H1 (cell line): ENCODE results near the gene CAMK1G. TPM values are rescaled to one million over a fixed set of nuclear protein-coding genes. Genes with fewer than 3 reads are reported as not detected.

Source experiments
- CTCF ChIA-PET: fragments of 300-600 bp; sonication (Branson Sonifier 250); formaldehyde crosslinking; loops from one replicate; lab custom pipeline; 2021; ENCODE audit not compliant: partially characterized antibody; lab: Charles Lee
- POLR2A ChIA-PET: fragments of 300-600 bp; sonication (Branson Sonifier 250); formaldehyde crosslinking; loops from one replicate; lab custom pipeline; 2021; ENCODE audit warnings: inconsistent platforms; ENCODE audit not compliant: partially characterized antibody; lab: Charles Lee
- DNase-seq, 2 experiments: peaks; one replicate each; pipeline versions ENCODE4 v3.0.0 to v3.0.0-alpha.2; 2010 to 2022; ENCODE audit warnings: low spot score in 2 of 2, low read depth in 1 of 2, mixed read lengths in 1 of 2
- FAIRE-seq: peaks from 2 replicates; lab custom pipeline; 2011; peaks lifted over from hg19 to GRCh38; lab: Jason Lieb, UNC
- H2AFZ ChIP-seq: 2 replicates; pipeline ENCODE4 v1.8.1; 2012; ENCODE audit warnings: low read length, inconsistent platforms
- H2AK5ac ChIP-seq: 2 replicates; pipeline ENCODE4 v1.6.1; 2013; ENCODE audit warnings: low read depth, low read length
- H2BK120ac ChIP-seq: replicated peaks from 2 replicates; pipeline ENCODE3; 2013; ENCODE audit warnings: low read depth, low read length, inconsistent platforms
- H2BK12ac ChIP-seq: 2 replicates; pipeline ENCODE4 v1.6.1; 2013; ENCODE audit warnings: low read depth, low read length
- H2BK15ac ChIP-seq: 2 replicates; pipeline ENCODE4 v1.6.1; 2013; ENCODE audit warnings: low read length
- H2BK20ac ChIP-seq: 2 replicates; pipeline ENCODE4 v1.6.1; 2013; ENCODE audit warnings: low read length
- H2BK5ac ChIP-seq: 2 replicates; pipeline ENCODE4 v1.6.1; 2013; ENCODE audit warnings: low read depth, low read length
- H3K14ac ChIP-seq: 2 replicates; pipeline ENCODE4 v1.6.1; 2013; ENCODE audit warnings: inconsistent platforms; ENCODE audit not compliant: insufficient read length
- H3K18ac ChIP-seq: 2 replicates; pipeline ENCODE4 v1.6.1; 2013; ENCODE audit warnings: low read length; ENCODE audit errors: extremely low read depth
- H3K23ac ChIP-seq: 2 replicates; pipeline ENCODE4 v1.6.1; 2013; ENCODE audit warnings: inconsistent platforms; ENCODE audit not compliant: insufficient read length
- H3K23me2 ChIP-seq: 2 replicates; pipeline ENCODE4 v1.6.1; 2013; ENCODE audit warnings: low read depth, low read length
- H3K27ac ChIP-seq: 2 replicates; pipeline ENCODE4 v1.6.1; 2011; ENCODE audit warnings: low read depth, low read length, inconsistent platforms
- H3K27me3 ChIP-seq, 4 experiments: replicated peaks in 1 of 4; 1 replicate in 1 of 4; 2 replicates in 3 of 4; pipeline versions ENCODE4 v1.6.1 to v1.8.1; 2011 to 2013; ENCODE audit warnings: low read length in 3 of 4, mild to moderate bottlenecking in 3 of 4, inconsistent platforms in 2 of 4, mixed read lengths in 2 of 4, moderate library complexity in 1 of 4; ENCODE audit not compliant: control insufficient read depth in 3 of 4, insufficient read depth in 3 of 4; ENCODE audit errors: extremely low read depth in 1 of 4
- H3K36me3 ChIP-seq, 4 experiments: 2 replicates each; pipeline versions ENCODE4 v1.6.1 to v1.8.1; 2011 to 2013; ENCODE audit warnings: mild to moderate bottlenecking in 4 of 4, low read length in 3 of 4, moderate library complexity in 2 of 4, control low read depth in 1 of 4, inconsistent platforms in 1 of 4; ENCODE audit not compliant: insufficient read depth in 4 of 4, control insufficient read depth in 2 of 4
- H3K4ac ChIP-seq: replicated peaks from 2 replicates; pipeline ENCODE3; 2013; ENCODE audit warnings: low read length, low read depth, mixed read lengths, inconsistent platforms; ENCODE audit not compliant: insufficient read length
- H3K4me1 ChIP-seq, 4 experiments: replicated peaks in 1 of 4; 1 replicate in 1 of 4; 2 replicates in 3 of 4; pipeline versions ENCODE4 v1.6.1 to v1.8.1; 2011 to 2013; ENCODE audit warnings: low read length in 3 of 4, inconsistent platforms in 2 of 4, mixed read lengths in 1 of 4; ENCODE audit not compliant: insufficient read depth in 4 of 4, control insufficient read depth in 3 of 4
- H3K4me2 ChIP-seq, 2 experiments: 2 replicates each; pipeline versions ENCODE4 v1.6.1 to v1.8.1; 2011 to 2013; ENCODE audit warnings: low read depth in 2 of 2, low read length in 2 of 2, control low read depth in 1 of 2, inconsistent platforms in 1 of 2, mild to moderate bottlenecking in 1 of 2; ENCODE audit not compliant: insufficient read depth in 1 of 2
- H3K4me3 ChIP-seq, 4 experiments: fragments of 200-600, 300-600 bp in 1 of 4; sonication (generic), shearing (Covaris generic), sonication (Bioruptor Twin) in 1 of 4; 2 replicates each; pipeline versions ENCODE4 v1.5.1 to v1.8.1; 2011 to 2016; ENCODE audit warnings: low read length in 4 of 4, low read depth in 3 of 4, control low read depth in 2 of 4, inconsistent platforms in 2 of 4, mild to moderate bottlenecking in 2 of 4, mixed read lengths in 1 of 4, moderate library complexity in 1 of 4; ENCODE audit not compliant: insufficient read depth in 2 of 4; ENCODE audit errors: extremely low read depth in 1 of 4
- H3K56ac ChIP-seq: replicated peaks from 2 replicates; pipeline ENCODE3; 2013; ENCODE audit warnings: low read depth, mild to moderate bottlenecking, mixed read lengths, low read length, inconsistent platforms; ENCODE audit not compliant: insufficient read length
- H3K79me1 ChIP-seq: 2 replicates; pipeline ENCODE4 v1.6.1; 2013; ENCODE audit warnings: low read depth, low read length, control low read depth
- H3K79me2 ChIP-seq, 2 experiments: 2 replicates each; pipeline versions ENCODE4 v1.6.1 to v1.8.1; 2012 to 2013; ENCODE audit warnings: low read length in 2 of 2, mild to moderate bottlenecking in 2 of 2, inconsistent platforms in 1 of 2; ENCODE audit not compliant: insufficient read depth in 2 of 2, control insufficient read depth in 1 of 2
- H3K9ac ChIP-seq, 4 experiments: replicated peaks in 1 of 4; 1 replicate in 1 of 4; 2 replicates in 3 of 4; pipeline versions ENCODE4 v1.6.1 to v1.8.1; 2011 to 2013; ENCODE audit warnings: low read depth in 3 of 4, low read length in 3 of 4, control low read depth in 2 of 4, mild to moderate bottlenecking in 2 of 4, moderate library complexity in 2 of 4, inconsistent platforms in 1 of 4; ENCODE audit errors: extremely low read depth in 1 of 4
- H3K9me3 ChIP-seq, 2 experiments: 2 replicates each; pipeline versions ENCODE4 v1.6.1 to v1.8.1; 2012 to 2013; ENCODE audit warnings: mild to moderate bottlenecking in 2 of 2, moderate library complexity in 2 of 2, control low read depth in 1 of 2, inconsistent platforms in 1 of 2, low read depth in 1 of 2, low read length in 1 of 2, mixed read lengths in 1 of 2; ENCODE audit not compliant: insufficient read depth in 2 of 2
- H4K20me1 ChIP-seq, 2 experiments: replicated peaks in 1 of 2; 2 replicates each; pipeline versions ENCODE3 to v1.8.1; 2011 to 2013; ENCODE audit warnings: inconsistent platforms in 2 of 2, low read length in 2 of 2, mild to moderate bottlenecking in 1 of 2; ENCODE audit not compliant: insufficient read depth in 2 of 2, control insufficient read depth in 1 of 2
- H4K5ac ChIP-seq: 2 replicates; pipeline ENCODE4 v1.6.1; 2013; ENCODE audit warnings: low read length, low read depth, mixed read lengths, inconsistent platforms; ENCODE audit not compliant: insufficient read length
- H4K8ac ChIP-seq: 2 replicates; pipeline ENCODE4 v1.8.0; 2013; ENCODE audit warnings: mild to moderate bottlenecking, moderate library complexity, low read length, inconsistent platforms; ENCODE audit not compliant: insufficient read depth; ENCODE audit errors: extremely low read depth
- H4K91ac ChIP-seq: replicated peaks from 2 replicates; pipeline ENCODE3; 2013; ENCODE audit warnings: low read length, mixed read lengths, inconsistent platforms; ENCODE audit not compliant: insufficient read length
- CEBPB ChIP-seq: IDR thresholded peaks from 2 replicates; pipeline ENCODE4 v1.6.1; 2012; ENCODE audit warnings: low read depth, low read length
- CREB1 ChIP-seq: IDR thresholded peaks from 2 replicates; pipeline ENCODE4 v1.6.1; 2012; ENCODE audit warnings: inconsistent platforms
- CTCF ChIP-seq, 3 experiments: IDR thresholded peaks; 1 replicate in 2 of 3; 2 replicates in 1 of 3; pipeline versions ENCODE4 v1.5.1 to v1.6.1; 2011; ENCODE audit warnings: low read length in 3 of 3, mild to moderate bottlenecking in 3 of 3, inconsistent platforms in 2 of 3, low read depth in 1 of 3, moderate library complexity in 1 of 3; ENCODE audit not compliant: insufficient read depth in 1 of 3; ENCODE audit errors: control extremely low read depth in 1 of 3
- E2F6 ChIP-seq: IDR thresholded peaks from 2 replicates; pipeline ENCODE4 v1.6.1; 2012; ENCODE audit warnings: inconsistent platforms
- GABPA ChIP-seq: IDR thresholded peaks from 2 replicates; pipeline ENCODE4 v1.6.1; 2011; ENCODE audit warnings: mild to moderate bottlenecking, low read length, moderate library complexity, borderline replicate concordance; ENCODE audit not compliant: insufficient read depth
- HDAC2 ChIP-seq, 2 experiments: fragments of 300-600 bp in 1 of 2; sonication (generic) in 1 of 2; IDR thresholded peaks; 2 replicates each; pipeline ENCODE4 v1.6.1; 2011 to 2012; ENCODE audit warnings: low read depth in 2 of 2, low read length in 2 of 2, mild to moderate bottlenecking in 2 of 2, moderate library complexity in 2 of 2, borderline replicate concordance in 1 of 2, inconsistent platforms in 1 of 2
- KDM1A ChIP-seq: fragments of 200-600, 300-600 bp; sonication (generic); IDR thresholded peaks from 2 replicates; pipeline ENCODE4 v1.7.1; 2016; ENCODE audit warnings: mild to moderate bottlenecking, low read length, borderline replicate concordance
- SP1 ChIP-seq: IDR thresholded peaks from 2 replicates; pipeline ENCODE4 v1.6.1; 2011; ENCODE audit warnings: low read depth, low read length
- TAF1 ChIP-seq: IDR thresholded peaks from 2 replicates; pipeline ENCODE4 v1.6.1; 2011; ENCODE audit warnings: mild to moderate bottlenecking, low read depth, low read length
- WGBS, 2 experiments: shearing (Covaris generic) in 1 of 2; methylation state at CpG; one replicate each; pipeline versions ENCODE4 v1.1.6 to v1.1.7; 2013 to 2015; ENCODE audit warnings: low lambda C conversion rate in 2 of 2, mixed read lengths in 2 of 2, inconsistent platforms in 1 of 2, low coverage in 1 of 2, missing lambda C conversion rate in 1 of 2; ENCODE audit not compliant: insufficient replicate concordance in 2 of 2, insufficient coverage in 1 of 2, insufficient read length in 1 of 2; ENCODE audit errors: extremely low coverage in 1 of 2, missing lambda C conversion rate in 1 of 2; 5-methylcytosine and 5-hydroxymethylcytosine counted together
- polyA plus RNA-seq, 7 experiments: library from polyadenylated mRNA; depleted of rRNA in 3 of 7; stranded (reverse) in 5 of 7; unstranded in 2 of 7; fragments of >200 nt in 5 of 7; fragments of 200-250 nt in 2 of 7; gene quantifications; 1 replicate in 5 of 7; 2 replicates in 1 of 7; 4 replicates in 1 of 7; pipeline versions ENCODE4 v1.2.1 to v1.2.3, GENCODE V29; 2011 to 2013; ENCODE audit warnings: missing spikeins in 2 of 7, mixed read lengths in 2 of 7
- total RNA-seq: library from RNA; stranded (reverse); fragmentation: NEBNext Ultra II Directional; extraction: Animal tissue kit (Norgen Biotek cat#: 25700); gene quantifications from 2 replicates; pipeline ENCODE4 v1.2.1, GENCODE V29; 2021
- TF ChIP-seq, protein P1 (sequence below): IDR thresholded peaks from 2 replicates; pipeline ENCODE4 v1.6.1; 2011; ENCODE audit warnings: low read depth, mild to moderate bottlenecking, low read length; ENCODE audit not compliant: insufficient read depth

CAMK1G gene
- total and polyA plus RNA-seq, 2 of the 8 experiments (the other 6 are each of a cell fraction or from before 2014, with no cell fraction given), result 1.00 to 1.0 TPM

- Histone ChIP-seq H3K4me1 (peaks cover 0 to under 1% (median 0%) of the 10 kb centered on the region in 4 experiments; a peak in 1 of 7 replicates), H3K4me2 (no peak overlapping the region), H3K18ac (no peak overlapping the region), H3K79me2 (no peaks in the 10 kb centered on the region), H2BK12ac (no peak overlapping the region), H3K9ac (no peak overlapping the region), H3K56ac (no peak overlapping the region), H4K8ac (no peak overlapping the region), H4K5ac (no peak overlapping the region), H3K79me1 (no peaks in the 10 kb centered on the region; the same call in 1 of the 2 replicates), H2BK120ac (no peak overlapping the region), H4K20me1 (no peaks in the 10 kb centered on the region), H3K27me3 (no peaks in the 10 kb centered on the region), H2BK15ac (no peak overlapping the region), H2BK20ac (no peak overlapping the region), H3K27ac (no peak overlapping the region), H3K36me3 (no peaks in the 10 kb centered on the region), H3K9me3 (no peaks in the 10 kb centered on the region), H4K91ac (no peak overlapping the region), H3K23me2 (no peaks in the 10 kb centered on the region), H2AK5ac (no peak overlapping the region), H3K4ac (no peak overlapping the region), H2BK5ac (no peak overlapping the region), H2AFZ (no peak overlapping the region), H3K23ac (no peak overlapping the region), H3K14ac (no peak overlapping the region), H3K4me3 (no peak overlapping the region)
- 92% methylated on average over 5 of the region's 5 CpGs; no CpG with 5 or more reads in 1 of the 2 experiments for WGBS, 2 experiments
- no peak for FAIRE-seq
- ChIA-PET POLR2A (no interaction called here), CTCF (interaction anchor here (1.0 to 3.0 kb wide), 8 partner anchors 9 to 112 kb away, joined by 3 to 13 read pairs (median 6); partner anchors contain the start of gene LAMB3)
- DNase-seq, result no peak
- no peak for TF ChIP-seq CTCF (IDR thresholded peaks at IDR 0.05; ENCODE audit: control extremely low read depth in 1 of 3, insufficient read depth in 1 of 3, low read depth in 1 of 3, low read length in 3 of 3)
- no peak for TF ChIP-seq CEBPB
- TF ChIP-seq E2F6, result no peak
- TF ChIP-seq KDM1A, result no peak
- TF ChIP-seq SP1, result no peak
- TF ChIP-seq GABPA, result no peak
- TF ChIP-seq, protein P1, sequence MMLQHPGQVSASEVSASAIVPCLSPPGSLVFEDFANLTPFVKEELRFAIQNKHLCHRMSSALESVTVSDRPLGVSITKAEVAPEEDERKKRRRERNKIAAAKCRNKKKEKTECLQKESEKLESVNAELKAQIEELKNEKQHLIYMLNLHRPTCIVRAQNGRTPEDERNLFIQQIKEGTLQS, result no peak
- TF ChIP-seq TAF1, result no peak
- TF ChIP-seq HDAC2 (IDR thresholded peaks at IDR 0.05; ENCODE audit: borderline replicate concordance in 1 of 2, low read depth in 2 of 2, low read length in 2 of 2), result no peak
- no peak for TF ChIP-seq CREB1
Observed at GRCh38 chr1:209635850-209636249, 52.3 kb downstream of the CAMK1G start.
